ENCODE results near the gene TMEM208.
A peak's percentile ranks its signal among the peaks of the same experiment; 100 is the strongest.

Gene TMEM208

DNA sequence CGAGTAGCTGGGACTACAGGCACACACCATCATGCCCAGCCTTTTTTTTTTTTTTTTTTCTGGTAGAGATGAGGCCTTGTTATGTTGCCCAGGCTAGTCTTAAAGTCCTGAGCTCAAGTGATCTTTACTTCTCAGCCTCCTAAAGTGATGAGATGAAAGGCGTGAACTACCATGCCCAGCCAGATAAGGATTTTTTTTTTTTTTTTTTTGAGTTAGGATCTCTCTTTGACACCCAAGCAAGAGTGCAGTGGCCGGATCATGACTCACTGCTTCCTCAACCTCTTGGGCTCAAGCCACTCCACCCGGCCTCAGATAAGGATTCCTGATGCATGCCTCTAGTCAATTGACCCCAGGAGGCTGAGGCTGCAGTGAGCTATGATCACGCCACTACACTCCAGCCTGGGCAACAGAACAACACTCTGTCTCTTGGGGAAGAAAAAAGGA is 41.2 kb downstream of the TMEM208 start:
- TF ChIP-seq POLR2A (IDR thresholded peaks at IDR 0.05; ENCODE audit: extremely low read depth, insufficient read length) (no peak), MYC (IDR thresholded peaks at IDR 0.05; ENCODE audit: low read depth, low read length) (no peak)
- TF ChIP-seq, protein P1, sequence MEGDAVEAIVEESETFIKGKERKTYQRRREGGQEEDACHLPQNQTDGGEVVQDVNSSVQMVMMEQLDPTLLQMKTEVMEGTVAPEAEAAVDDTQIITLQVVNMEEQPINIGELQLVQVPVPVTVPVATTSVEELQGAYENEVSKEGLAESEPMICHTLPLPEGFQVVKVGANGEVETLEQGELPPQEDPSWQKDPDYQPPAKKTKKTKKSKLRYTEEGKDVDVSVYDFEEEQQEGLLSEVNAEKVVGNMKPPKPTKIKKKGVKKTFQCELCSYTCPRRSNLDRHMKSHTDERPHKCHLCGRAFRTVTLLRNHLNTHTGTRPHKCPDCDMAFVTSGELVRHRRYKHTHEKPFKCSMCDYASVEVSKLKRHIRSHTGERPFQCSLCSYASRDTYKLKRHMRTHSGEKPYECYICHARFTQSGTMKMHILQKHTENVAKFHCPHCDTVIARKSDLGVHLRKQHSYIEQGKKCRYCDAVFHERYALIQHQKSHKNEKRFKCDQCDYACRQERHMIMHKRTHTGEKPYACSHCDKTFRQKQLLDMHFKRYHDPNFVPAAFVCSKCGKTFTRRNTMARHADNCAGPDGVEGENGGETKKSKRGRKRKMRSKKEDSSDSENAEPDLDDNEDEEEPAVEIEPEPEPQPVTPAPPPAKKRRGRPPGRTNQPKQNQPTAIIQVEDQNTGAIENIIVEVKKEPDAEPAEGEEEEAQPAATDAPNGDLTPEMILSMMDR (IDR thresholded peaks at IDR 0.05; ENCODE audit: low read depth, low read length) = no peak
- TF ChIP-seq, protein P2, sequence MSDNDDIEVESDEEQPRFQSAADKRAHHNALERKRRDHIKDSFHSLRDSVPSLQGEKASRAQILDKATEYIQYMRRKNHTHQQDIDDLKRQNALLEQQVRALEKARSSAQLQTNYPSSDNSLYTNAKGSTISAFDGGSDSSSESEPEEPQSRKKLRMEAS (IDR thresholded peaks at IDR 0.05; ENCODE audit: low read depth, low read length) = no peak
- no peak overlapping the region for H3K4me3 ChIP-seq (ENCODE audit: low read depth, low read length)
- peak; percentile 55 for DNase-seq (ENCODE audit: low read depth)

DNA sequence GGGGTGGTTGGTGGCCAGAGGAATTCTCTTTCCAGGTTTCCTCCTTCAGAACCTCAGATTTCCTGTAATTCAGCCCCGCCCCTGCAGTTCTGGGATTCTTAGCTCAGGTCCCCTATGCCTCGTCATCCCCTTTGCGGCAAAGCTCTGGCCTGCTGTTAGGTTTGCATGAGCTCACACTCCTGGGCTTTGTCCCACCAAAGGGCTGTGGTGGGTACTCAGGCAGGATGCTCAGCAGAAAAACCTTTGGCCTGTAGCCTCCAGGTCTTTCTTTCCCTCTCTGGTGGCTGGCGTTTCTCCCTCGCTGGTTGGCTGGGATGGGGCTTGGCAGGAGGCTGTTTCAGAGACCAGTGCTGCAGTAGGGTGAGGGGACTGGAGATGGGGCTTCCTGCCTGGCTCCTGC is 42.8 kb downstream of the TMEM208 start:
- TF ChIP-seq, protein P2 (IDR thresholded peaks at IDR 0.05; ENCODE audit: low read depth, low read length) = no peak
- TF ChIP-seq POLR2A (IDR thresholded peaks at IDR 0.05; ENCODE audit: extremely low read depth, insufficient read length) (no peak), MYC (IDR thresholded peaks at IDR 0.05; ENCODE audit: low read depth, low read length) (no peak)
- TF ChIP-seq, protein P1 (IDR thresholded peaks at IDR 0.05; ENCODE audit: low read depth, low read length) = no peak
- no peak overlapping the region for H3K4me3 ChIP-seq (ENCODE audit: low read depth, low read length)
- no peak for DNase-seq (ENCODE audit: low read depth)

DNA sequence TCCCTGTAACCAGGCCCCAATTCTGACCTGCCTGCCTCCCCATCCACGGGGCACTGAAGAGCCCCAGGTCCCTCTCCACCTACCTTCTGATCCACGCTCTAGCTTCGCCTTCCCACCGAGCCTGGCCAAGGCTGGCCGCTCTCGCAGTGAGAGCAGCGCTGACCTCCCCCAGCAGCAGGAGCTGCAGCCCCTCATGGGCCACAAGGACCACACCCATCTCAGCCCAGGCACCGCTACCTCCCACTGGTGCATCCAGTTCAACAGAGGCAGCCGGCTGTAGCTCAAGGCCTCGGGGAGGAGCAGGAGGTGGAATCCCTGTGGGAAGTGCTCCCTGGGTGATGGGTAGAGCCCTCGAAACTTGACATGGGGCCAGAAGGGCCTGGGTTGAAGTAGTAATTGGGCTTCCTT is 44.0 kb downstream of the TMEM208 start:
- no peak for DNase-seq (ENCODE audit: low read depth)
- no peak overlapping the region for H3K4me3 ChIP-seq (ENCODE audit: low read depth, low read length)
- TF ChIP-seq, protein P1 (IDR thresholded peaks at IDR 0.05; ENCODE audit: low read depth, low read length) = no peak
- TF ChIP-seq, protein P2 (IDR thresholded peaks at IDR 0.05; ENCODE audit: low read depth, low read length) = no peak
- TF ChIP-seq POLR2A (IDR thresholded peaks at IDR 0.05; ENCODE audit: extremely low read depth, insufficient read length) = no peak
- no peak for TF ChIP-seq MYC (IDR thresholded peaks at IDR 0.05; ENCODE audit: low read depth, low read length)

DNA sequence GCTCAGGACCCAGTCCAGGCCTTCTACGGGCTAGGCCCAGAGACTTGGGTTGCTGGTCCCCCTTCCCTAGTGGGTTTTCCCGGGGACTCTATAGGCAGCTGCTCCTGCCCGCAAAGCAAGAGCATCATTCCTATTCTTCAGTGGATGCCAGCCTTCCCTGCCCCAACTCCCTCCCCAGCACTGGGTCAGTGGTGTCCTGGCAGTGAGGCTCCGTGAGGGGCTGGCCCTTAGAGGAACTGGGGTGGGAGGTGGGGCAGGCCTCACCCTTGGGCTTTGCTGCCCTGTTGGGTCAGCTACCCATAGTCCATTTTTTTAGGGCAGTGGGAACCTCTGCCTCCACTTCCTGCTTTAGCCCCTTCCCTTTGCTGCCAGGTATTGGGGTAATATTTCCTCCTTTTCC is 44.5 kb downstream of the TMEM208 start:
- TF ChIP-seq POLR2A (IDR thresholded peaks at IDR 0.05; ENCODE audit: extremely low read depth, insufficient read length) (no peak), MYC (IDR thresholded peaks at IDR 0.05; ENCODE audit: low read depth, low read length) (no peak)
- TF ChIP-seq, protein P2 (IDR thresholded peaks at IDR 0.05; ENCODE audit: low read depth, low read length) = no peak
- TF ChIP-seq, protein P1 (IDR thresholded peaks at IDR 0.05; ENCODE audit: low read depth, low read length) = no peak
- no peak for DNase-seq (ENCODE audit: low read depth)
- no peak overlapping the region for H3K4me3 ChIP-seq (ENCODE audit: low read depth, low read length)

DNA sequence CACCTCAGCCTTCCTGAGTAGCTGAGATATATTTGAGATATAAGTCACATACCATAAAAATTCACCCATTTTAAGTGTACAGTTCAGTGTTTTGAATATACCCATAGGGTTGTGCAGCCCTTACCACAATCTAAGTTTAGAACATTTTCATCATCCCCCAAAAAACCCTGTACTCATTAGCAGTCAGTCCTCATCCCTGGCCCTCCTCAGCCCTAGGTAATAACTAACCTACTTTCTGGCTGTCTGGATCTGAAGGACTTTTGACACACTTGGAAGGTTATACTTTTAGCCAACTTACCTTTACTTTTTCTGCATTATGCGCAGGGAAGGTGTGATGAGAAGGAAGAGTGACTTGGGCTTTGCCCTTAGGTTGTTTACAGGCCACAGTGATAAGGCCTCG is 48.4 kb downstream of the TMEM208 start:
- no peak overlapping the region for H3K4me3 ChIP-seq (ENCODE audit: low read depth, low read length)
- TF ChIP-seq, protein P2 (IDR thresholded peaks at IDR 0.05; ENCODE audit: low read depth, low read length) = no peak
- TF ChIP-seq, protein P1 (IDR thresholded peaks at IDR 0.05; ENCODE audit: low read depth, low read length) = no peak
- no peak for TF ChIP-seq POLR2A (IDR thresholded peaks at IDR 0.05; ENCODE audit: extremely low read depth, insufficient read length)
- TF ChIP-seq MYC (IDR thresholded peaks at IDR 0.05; ENCODE audit: low read depth, low read length) = no peak
- no peak for DNase-seq (ENCODE audit: low read depth)
